H1 (cell line): ENCODE data around the gene ETV1.

ENCODE experiments used
- BRCA1 ChIP-seq: IDR thresholded peaks from 2 replicates; pipeline ENCODE4 v1.6.1; 2012; ENCODE audit warnings: low read depth, low read length, improper control_type of control experiment
- EZH2 ChIP-seq: fragments of 200-600 bp; sonication (generic); IDR thresholded peaks from 2 replicates; pipeline ENCODE4 v1.7.1; 2012; ENCODE audit warnings: low read depth, mild to moderate bottlenecking, moderate library complexity, low read length, inconsistent platforms; ENCODE audit not compliant: severe bottlenecking
- KDM1A ChIP-seq: fragments of 200-600, 300-600 bp; sonication (generic); IDR thresholded peaks from 2 replicates; pipeline ENCODE4 v1.7.1; 2016; ENCODE audit warnings: mild to moderate bottlenecking, low read length, borderline replicate concordance
- NRF1 ChIP-seq: IDR thresholded peaks from 2 replicates; pipeline ENCODE4 v1.6.1; 2011; ENCODE audit warnings: mild to moderate bottlenecking, low read depth, low read length, improper control_type of control experiment
- POLR2A ChIP-seq, 2 experiments: IDR thresholded peaks; 1 replicate in 1 of 2; 2 replicates in 1 of 2; pipeline ENCODE4 v1.6.1; 2011; ENCODE audit warnings: low read depth in 2 of 2, low read length in 2 of 2, mild to moderate bottlenecking in 2 of 2; ENCODE audit errors: control extremely low read depth in 1 of 2
- POLR2AphosphoS5 ChIP-seq: IDR thresholded peaks from 2 replicates; pipeline ENCODE4 v1.6.1; 2011; ENCODE audit warnings: low read depth, low read length
- RAD21 ChIP-seq, 2 experiments: IDR thresholded peaks in 1 of 2; conservative IDR thresholded peaks in 1 of 2; 2 replicates each; pipeline ENCODE4 v1.6.1; 2011; ENCODE audit warnings: low read depth in 2 of 2, low read length in 2 of 2, improper control_type of control experiment in 1 of 2, inconsistent platforms in 1 of 2, mild to moderate bottlenecking in 1 of 2, moderate library complexity in 1 of 2
- RBBP5 ChIP-seq: IDR thresholded peaks from 2 replicates; pipeline ENCODE4 v1.7.1; 2012; ENCODE audit warnings: low read depth, mild to moderate bottlenecking, inconsistent platforms, low read length, moderate library complexity, borderline replicate concordance
- TF ChIP-seq, protein P1 (sequence below), 3 experiments: IDR thresholded peaks; 1 replicate in 2 of 3; 2 replicates in 1 of 3; pipeline versions ENCODE4 v1.5.1 to v1.6.1; 2011; ENCODE audit warnings: low read length in 3 of 3, mild to moderate bottlenecking in 3 of 3, inconsistent platforms in 2 of 3, low read depth in 1 of 3, moderate library complexity in 1 of 3; ENCODE audit not compliant: insufficient read depth in 1 of 3; ENCODE audit errors: control extremely low read depth in 1 of 3
- TF ChIP-seq, protein P2 (sequence below): IDR thresholded peaks from 2 replicates; pipeline ENCODE4 v1.6.1; 2012; ENCODE audit warnings: low read length, inconsistent platforms

DNA sequence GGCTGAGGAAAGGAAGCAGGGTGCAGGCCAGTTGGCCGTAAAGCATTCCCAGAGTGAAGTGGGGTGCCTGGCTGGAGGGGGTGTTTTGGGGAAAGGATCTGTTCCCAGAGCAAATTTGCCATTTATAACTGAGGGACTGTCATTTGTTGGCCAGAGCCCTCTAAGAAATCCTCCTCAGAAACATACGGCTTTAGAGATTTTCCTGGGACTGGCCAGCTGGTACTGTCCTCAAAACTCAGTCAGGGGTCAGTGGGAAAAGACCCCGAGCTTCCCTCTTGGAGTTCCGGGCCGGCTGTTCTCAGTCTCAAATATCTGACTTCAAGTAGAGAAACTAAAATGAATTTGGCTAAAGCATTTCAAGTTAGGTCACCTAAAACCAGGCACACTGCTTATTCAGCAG lies 55.9 kb downstream of the ETV1 start:
- TF ChIP-seq KDM1A (no peak), POLR2AphosphoS5 (no peak), RBBP5 (no peak), EZH2 (no peak), BRCA1 (no peak), RAD21 (IDR thresholded peaks at IDR 0.05 in 1 of 2, conservative IDR thresholded peaks at IDR 0.05 in 1 of 2; ENCODE audit: low read depth in 2 of 2, low read length in 2 of 2) (no peak), POLR2A (IDR thresholded peaks at IDR 0.05; ENCODE audit: control extremely low read depth in 1 of 2, low read depth in 2 of 2, low read length in 2 of 2) (no peak), NRF1 (no peak)
- TF ChIP-seq, protein P1, sequence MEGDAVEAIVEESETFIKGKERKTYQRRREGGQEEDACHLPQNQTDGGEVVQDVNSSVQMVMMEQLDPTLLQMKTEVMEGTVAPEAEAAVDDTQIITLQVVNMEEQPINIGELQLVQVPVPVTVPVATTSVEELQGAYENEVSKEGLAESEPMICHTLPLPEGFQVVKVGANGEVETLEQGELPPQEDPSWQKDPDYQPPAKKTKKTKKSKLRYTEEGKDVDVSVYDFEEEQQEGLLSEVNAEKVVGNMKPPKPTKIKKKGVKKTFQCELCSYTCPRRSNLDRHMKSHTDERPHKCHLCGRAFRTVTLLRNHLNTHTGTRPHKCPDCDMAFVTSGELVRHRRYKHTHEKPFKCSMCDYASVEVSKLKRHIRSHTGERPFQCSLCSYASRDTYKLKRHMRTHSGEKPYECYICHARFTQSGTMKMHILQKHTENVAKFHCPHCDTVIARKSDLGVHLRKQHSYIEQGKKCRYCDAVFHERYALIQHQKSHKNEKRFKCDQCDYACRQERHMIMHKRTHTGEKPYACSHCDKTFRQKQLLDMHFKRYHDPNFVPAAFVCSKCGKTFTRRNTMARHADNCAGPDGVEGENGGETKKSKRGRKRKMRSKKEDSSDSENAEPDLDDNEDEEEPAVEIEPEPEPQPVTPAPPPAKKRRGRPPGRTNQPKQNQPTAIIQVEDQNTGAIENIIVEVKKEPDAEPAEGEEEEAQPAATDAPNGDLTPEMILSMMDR (IDR thresholded peaks at IDR 0.05; ENCODE audit: control extremely low read depth in 1 of 3, insufficient read depth in 1 of 3, low read depth in 1 of 3, low read length in 3 of 3): no peak
- TF ChIP-seq, protein P2, sequence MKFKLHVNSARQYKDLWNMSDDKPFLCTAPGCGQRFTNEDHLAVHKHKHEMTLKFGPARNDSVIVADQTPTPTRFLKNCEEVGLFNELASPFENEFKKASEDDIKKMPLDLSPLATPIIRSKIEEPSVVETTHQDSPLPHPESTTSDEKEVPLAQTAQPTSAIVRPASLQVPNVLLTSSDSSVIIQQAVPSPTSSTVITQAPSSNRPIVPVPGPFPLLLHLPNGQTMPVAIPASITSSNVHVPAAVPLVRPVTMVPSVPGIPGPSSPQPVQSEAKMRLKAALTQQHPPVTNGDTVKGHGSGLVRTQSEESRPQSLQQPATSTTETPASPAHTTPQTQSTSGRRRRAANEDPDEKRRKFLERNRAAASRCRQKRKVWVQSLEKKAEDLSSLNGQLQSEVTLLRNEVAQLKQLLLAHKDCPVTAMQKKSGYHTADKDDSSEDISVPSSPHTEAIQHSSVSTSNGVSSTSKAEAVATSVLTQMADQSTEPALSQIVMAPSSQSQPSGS: no peak
